ENCODE data around the gene STARD3NL.
"Not testable (repeated sequence)": the region's sequence is repeated elsewhere in the genome, so short reads cannot be mapped to it uniquely, and the experiment has no call there.

STARD3NL gene, protein sequence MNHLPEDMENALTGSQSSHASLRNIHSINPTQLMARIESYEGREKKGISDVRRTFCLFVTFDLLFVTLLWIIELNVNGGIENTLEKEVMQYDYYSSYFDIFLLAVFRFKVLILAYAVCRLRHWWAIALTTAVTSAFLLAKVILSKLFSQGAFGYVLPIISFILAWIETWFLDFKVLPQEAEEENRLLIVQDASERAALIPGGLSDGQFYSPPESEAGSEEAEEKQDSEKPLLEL

DNA sequence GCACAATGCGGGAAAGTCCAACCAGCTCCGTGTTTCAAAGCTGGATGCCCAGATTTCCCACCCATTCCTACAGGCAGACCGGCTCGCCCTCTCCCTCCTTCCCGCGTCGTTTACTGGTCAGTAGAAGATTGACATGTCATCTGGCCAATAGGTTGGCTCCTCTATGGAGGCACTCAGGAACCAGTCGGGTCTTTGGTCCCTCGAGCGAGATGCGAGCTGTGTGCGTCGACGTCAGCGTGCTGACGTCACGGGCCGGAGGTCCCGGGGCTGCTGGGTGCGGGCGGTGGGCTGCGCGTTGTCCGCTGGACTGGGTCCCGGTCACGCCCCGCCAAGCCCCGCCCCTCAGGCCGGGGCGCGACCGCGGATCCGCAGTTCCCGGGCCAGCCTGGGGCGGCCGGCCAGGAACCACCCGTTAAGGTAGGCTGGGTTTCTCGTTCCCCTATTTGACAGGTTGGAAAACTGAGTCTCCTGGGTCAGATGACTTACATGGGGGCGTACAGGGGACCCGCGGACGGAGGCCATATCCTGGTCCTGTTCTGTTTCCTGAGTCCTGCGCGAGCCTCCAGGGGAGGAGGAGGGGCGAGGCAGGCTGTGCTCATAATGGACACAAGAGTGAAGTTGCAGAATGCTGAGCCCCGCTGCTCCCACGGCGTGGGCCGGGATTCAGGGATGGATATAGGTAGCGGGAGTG, at the start of gene STARD3NL:
Gene STARD3NL, plus strand, starts transcription at position 242 of the 691 bp plus-strand sequence. CDS start 29,260 bp downstream, outside the sequence.
- peak; percentile 96 for DNase-seq (ENCODE audit: low spot score)

- DNase-seq (ENCODE audit: low spot score): no peak
These were observed 48.9 kb upstream of the STARD3NL start for GRCh38 chr7:38129162-38129561.

DNA sequence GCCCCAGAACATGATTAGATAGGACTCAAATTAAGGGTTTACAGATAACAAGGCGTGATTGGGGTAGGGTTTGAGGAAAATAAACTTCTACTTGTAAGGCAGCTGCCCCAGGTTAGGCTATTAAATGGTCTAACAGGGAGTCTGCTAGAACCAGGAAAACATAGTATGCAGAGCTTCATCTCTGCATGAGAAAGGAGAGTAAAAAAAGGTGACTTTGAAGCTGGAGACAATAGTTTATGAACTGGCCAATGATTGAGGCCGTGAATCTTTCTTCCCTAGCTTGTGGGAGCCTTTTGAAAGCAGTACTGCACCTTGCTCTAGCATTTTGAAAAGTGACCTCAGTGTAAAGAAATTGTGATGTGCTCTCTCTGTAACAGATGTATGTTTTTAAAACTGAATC, 48.5 kb upstream of the STARD3NL start:
- DNase-seq (ENCODE audit: low spot score): no peak

GRCh38 chr7:38138171-38138570, 39.9 kb upstream of the STARD3NL start:
- DNase-seq (ENCODE audit: low spot score): no peak

GRCh38 chr7:38141187-38141586, 36.9 kb upstream of the STARD3NL start:
- no peak for DNase-seq (ENCODE audit: low spot score)

DNA sequence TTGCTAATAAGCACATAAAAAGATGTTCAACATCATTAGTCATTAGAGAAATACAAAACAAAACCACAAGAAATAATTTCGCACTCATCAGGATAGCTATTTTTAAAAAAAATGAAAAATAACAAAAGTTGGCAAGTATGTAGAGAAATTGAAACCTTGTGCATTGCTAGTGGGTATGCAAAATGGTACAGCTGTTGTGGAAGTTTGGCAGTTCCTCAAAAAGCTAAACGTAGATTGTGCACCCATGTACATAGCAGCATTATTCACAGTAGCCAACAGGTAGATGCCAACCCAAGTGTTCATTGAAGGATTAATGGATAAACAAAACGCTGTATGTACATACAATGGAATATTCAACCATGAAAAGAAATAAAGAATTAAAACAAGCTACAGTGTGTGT, 35.3 kb upstream of the STARD3NL start:
- no peak for DNase-seq (ENCODE audit: low spot score)

GRCh38 chr7:38147005-38147404, 31.0 kb upstream of the STARD3NL start:
- no peak for DNase-seq (ENCODE audit: low spot score)

- DNase-seq (ENCODE audit: low spot score): no peak
These were observed 26.5 kb upstream of the STARD3NL start for GRCh38 chr7:38151556-38151955.

- DNase-seq (ENCODE audit: low spot score): no peak
These were observed 24.5 kb upstream of the STARD3NL start for GRCh38 chr7:38153515-38153914.

GRCh38 chr7:38154278-38154677, 23.8 kb upstream of the STARD3NL start:
- no peak for DNase-seq (ENCODE audit: low spot score)

GRCh38 chr7:38160003-38160571, 18.0 kb upstream of the STARD3NL start:
- no peak for DNase-seq (ENCODE audit: low spot score)

DNA sequence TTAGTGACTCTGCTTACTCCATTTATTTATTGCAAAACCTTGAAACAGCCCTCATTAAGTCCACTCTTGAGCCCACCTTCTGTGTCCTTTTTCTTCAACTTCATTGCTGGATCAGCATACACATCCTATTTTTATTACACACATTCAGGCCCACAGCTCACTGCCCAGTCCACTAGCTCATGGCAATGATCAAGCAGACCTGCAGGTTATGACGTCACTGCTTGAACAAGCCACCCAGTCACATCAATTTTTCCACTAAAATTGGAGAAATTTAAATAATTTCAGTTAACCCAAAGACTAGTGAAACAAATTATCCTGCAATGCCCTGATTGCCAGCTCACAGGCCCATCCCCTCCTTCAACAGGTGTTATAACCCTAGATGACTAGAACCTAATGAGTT, 16.0 kb upstream of the STARD3NL start:
- no peak for DNase-seq (ENCODE audit: low spot score)

DNA sequence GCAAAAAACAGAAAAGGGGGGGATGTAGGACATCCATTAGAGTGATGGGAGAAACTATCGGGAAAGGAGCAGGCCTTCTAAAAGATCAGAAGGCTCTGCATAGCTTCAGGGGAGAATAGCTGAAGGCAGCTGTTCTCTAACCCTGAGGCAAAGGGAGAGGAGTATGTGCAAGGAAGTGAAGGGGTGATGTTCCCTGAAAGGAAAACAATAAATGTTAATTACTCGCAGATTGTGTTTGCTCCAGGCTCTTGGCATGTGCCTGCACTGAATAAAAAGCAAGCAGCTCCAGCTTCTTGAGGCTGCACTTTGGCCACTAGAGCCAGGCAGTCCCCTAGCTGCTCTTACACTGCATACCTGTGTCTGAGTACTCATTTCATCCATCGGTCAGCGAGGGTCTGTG, 14.4 kb upstream of the STARD3NL start:
- no peak for DNase-seq (ENCODE audit: low spot score)

DNA sequence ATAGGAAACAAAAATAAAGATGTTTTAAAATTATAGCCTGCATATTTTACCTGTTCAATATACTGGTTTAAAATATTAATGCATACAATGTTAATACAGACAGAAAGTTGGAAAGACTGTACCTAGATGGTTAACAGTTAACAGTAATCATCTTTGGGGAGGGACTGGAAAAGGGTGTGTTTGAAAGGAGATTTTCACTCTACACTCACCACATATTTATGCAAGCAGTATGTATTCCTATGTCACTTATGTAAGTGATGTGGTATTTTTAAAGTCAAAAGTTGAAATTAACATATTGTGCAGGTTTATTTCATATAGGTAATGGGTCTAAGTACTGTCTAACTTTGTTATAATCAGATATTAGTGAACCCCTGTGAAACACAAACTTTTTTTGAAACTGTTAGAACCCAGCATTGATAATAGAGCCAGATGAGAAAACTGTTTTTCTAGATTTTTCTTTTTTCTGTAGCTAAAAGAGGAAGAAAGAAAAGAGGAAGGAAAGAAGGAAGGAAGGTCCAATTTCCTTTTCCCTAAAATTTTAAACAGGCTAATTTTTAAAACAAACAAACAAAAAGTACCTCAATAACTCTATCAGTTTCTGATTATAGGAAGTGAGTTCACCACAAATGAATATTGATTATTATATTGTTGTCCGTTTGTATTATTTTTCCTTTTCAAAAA, 9.0 kb upstream of the STARD3NL start:
- DNase-seq (ENCODE audit: low spot score): no peak

GRCh38 chr7:38169847-38170246, 8.2 kb upstream of the STARD3NL start:
- DNase-seq (ENCODE audit: low spot score): no peak

DNA sequence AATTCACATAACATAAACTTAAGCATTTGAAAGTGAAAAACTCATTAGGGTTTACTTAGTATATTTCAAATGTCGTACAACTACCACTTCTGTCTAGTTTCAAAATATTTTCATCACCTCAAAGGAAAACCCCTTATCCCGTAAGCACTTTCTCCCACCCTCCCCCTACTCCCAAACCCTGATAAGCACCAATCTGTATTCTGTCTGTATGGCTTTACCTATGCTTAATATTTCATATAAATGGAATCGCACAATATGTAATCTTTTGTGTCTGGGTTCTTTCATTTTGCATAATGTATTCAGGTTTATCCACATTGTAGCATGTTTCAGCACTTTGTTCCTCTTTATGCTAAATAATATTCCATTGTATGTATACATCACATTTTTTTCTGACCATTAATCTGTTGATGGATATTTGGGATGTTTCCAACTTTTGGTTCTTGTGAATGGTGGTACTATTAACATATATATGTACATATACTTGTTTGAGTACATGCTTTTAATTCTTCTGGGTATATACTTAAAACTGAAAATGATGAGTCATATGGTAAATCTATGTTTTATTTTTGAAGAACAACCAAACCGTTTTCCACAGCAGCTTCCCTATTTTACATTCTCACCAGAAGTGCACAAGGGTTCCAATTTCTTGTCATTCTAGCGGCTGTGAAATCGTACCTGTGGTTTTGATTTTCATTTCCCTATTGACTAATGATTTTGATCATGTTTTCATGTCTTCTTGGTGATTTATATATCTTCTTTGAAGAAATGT, 6.2 kb upstream of the STARD3NL start:
- no peak for DNase-seq (ENCODE audit: low spot score)

DNA sequence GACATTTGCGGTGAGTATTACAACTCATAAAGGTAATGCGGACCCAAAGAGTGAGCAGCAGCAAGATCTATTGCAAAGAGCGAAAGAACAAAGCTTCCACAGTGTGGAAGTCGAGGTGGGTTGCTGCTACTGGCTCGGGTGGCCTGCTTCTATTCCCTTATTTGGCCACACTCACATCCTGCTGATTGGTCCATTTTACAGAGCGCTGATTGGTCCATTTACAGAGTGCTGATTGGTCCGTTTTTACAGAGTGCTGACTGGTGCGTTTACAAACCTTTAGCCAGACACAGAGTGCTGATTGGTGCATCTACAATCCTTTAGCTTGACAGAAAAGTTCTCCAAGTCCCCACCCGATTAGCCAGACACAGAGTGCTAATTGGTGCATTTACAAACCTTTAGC, 2.5 kb upstream of the STARD3NL start:
- DNase-seq (ENCODE audit: low spot score): not testable (repeated sequence)

- no peak for DNase-seq (ENCODE audit: low spot score)
These were observed 433 bp upstream of the STARD3NL start for GRCh38 chr7:38177621-38178003.

GRCh38 chr7:38178695-38179344, 775 bp downstream of the STARD3NL start:
- no peak for DNase-seq (ENCODE audit: low spot score)

DNA sequence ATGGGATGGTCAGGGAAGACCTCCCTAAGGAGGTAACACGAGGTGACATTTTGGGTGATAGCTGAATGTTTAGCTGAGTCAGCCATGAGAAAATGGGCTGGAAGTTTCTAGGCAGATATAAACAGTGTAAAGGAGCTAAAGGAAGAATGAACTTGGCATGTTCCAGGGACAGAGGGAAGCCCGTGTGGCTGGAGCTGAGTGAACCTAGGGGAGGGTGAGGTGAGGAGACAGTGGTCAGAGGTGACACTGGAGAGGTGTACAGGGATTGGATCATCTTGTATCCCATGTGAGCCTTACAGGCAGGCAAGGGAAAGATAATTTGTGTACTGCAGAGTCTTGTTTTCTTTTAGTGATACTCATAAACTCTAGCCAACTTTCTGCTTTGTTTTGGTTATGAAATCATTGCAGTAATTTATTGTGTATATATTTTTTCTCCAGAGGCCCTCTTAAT, 1.8 kb downstream of the STARD3NL start:
- DNase-seq (ENCODE audit: low spot score): no peak

DNA sequence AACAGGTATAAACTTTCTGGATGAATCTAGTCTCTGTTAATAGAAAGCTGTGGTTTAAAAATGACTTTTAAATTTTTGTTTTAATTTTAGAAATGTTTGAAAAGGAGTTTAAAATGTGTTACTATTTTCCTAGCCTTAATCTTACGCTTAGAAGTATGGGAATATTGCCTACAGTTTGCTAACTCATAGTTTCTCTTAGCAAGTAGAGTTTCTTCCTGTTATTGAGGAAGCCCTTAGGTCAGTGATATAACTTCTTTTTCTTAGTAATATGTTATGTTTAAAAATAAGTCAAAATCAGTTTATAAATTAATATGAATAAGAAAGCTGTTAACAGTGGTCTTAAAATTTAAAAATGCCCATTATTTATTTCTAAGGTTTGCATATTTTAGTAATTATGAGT, 3.1 kb downstream of the STARD3NL start:
- DNase-seq (ENCODE audit: low spot score): no peak

GRCh38 chr7:38182450-38182849, 4.4 kb downstream of the STARD3NL start:
- DNase-seq (ENCODE audit: low spot score): no peak

All from left forelimb (tissue), 1 donor.